HK-2 (cell line): ENCODE results near the gene SAYSD1.

ENCODE experiments used
- DNase-seq: peaks from one replicate; pipeline ENCODE4 v3.0.0-alpha.2; 2018; ENCODE audit not compliant: unreplicated experiment

Gene SAYSD1

GRCh38 chr6:39108041-39108839, 6.7 kb downstream of the SAYSD1 start:
- DNase-seq = no peak

- DNase-seq = no peak
These were observed 7.3 kb downstream of the SAYSD1 start for GRCh38 chr6:39107641-39108040.

GRCh38 chr6:39107034-39107433, 8.0 kb downstream of the SAYSD1 start:
- no peak for DNase-seq

GRCh38 chr6:39104528-39104927, 10.5 kb downstream of the SAYSD1 start:
- DNase-seq = no peak

- DNase-seq = no peak
These were observed 12.2 kb downstream of the SAYSD1 start for GRCh38 chr6:39102821-39103136.

DNA sequence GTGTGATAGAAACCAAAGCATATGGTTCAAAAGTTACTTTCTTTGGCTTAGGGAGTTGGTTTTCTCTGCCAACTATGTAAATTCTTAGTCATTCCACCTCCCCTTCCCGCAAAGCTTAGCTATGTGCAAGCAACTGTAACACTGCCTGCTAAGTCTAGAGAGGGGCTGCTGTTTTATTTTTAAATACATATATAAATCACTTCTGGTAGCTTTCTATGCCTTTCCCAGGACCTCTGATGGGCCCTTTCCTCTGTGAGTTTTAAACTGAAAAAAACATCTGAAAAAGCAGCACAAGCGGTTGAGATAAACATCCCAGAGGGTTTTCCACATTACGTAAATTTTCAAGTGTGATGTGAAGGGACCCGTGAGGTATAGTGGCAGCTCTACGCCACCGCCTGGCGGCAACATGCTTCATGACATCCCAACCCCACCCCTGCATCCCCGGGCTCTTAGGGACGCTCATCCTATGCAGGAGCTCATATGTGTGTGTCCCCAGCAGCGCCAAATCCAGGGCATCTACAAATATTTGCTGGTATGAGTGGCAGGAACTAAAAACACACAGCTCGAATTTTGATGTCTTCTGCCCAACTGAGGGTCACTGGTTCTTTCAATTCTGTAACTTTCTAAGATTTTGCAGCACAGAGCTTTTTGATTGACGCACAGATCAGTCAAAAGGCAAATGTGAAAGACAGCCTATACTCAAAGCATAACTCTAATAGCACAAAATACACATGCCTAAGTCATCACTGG, 12.7 kb downstream of the SAYSD1 start:
- no peak for DNase-seq

GRCh38 chr6:39100358-39100757, 14.6 kb downstream of the SAYSD1 start:
- no peak for DNase-seq

DNA sequence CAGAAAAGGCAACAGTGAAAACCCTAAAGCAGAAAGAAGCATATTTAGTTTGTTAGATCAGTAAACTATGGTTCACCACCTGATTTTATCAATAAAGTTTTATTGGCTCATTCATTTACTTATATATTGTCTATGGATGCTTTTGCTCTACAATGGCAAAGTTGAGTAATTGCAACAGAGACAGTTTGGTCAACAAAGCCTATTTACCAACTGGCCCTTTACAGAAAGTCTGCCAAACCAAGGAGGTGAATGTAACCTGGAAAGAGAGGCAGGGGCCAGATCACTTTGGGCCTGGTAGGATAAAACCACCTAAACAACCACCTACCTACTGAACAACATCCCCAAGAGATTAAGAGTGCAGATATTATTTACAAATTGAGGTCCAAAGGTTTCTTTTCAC, 19.4 kb downstream of the SAYSD1 start:
- no peak for DNase-seq

GRCh38 chr6:39093149-39093708, 21.8 kb downstream of the SAYSD1 start:
- DNase-seq = no peak

DNA sequence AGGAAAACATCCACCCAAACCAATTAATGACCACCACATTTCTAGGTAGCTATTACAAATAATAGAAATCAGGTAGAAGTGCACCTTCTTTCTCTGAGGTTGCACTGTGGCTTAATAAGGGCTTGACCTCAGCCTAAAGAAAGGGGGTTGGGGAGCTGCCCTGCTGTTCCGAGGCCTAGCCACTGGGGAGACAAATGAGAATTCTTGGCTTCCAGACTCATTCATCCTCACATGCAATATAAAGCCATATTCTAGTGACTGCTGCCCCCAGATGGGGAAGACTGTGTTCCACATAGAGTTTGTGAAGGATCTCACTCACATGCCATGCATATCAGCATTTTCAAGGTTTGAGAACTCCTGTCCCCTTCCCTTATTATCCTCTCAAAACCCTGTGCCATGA, 22.9 kb downstream of the SAYSD1 start:
- no peak for DNase-seq

DNA sequence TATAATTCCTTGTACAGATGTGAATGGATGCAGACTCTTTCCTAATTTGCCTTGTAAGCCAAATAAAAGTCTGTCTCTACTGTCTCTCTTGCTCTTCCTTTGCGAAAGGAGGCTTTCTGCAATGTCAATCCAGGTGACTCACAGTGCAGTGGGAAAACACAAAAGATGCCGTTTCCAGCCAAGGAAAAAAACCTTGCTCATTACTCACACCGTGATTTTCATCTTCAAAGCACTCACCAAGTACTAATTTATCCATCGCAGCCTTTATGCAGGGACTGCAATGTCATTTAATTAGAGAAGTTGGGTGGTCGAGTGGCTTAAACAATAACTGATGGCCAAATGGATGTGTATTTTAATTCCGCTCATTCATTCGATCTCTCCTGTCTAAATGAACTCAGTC, 23.8 kb downstream of the SAYSD1 start:
- DNase-seq = no peak

DNA sequence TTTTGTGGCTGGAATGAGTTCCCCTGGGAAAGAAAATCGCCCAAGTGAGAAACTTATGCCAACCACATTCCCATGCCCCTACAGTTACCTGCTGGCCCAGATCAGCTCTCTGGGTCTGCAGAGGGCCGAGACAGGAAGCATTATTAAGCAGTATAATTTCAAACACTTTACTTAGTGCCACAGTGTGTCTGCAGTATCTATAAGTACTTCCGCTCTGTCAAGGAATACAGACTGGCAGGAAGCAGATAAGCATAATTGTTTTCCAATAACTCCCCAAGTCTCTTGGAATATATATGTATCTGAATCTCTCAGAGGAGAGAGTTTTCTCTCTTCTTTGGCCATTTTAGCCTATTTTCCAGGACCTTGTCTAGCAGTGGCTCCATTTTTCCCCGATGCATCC, 24.9 kb downstream of the SAYSD1 start:
- no peak for DNase-seq

- DNase-seq = peak; percentile 12
These were observed 26.7 kb downstream of the SAYSD1 start for GRCh38 chr6:39088331-39088730.

GRCh38 chr6:39087197-39087596, 27.8 kb downstream of the SAYSD1 start:
- no peak for DNase-seq

DNA sequence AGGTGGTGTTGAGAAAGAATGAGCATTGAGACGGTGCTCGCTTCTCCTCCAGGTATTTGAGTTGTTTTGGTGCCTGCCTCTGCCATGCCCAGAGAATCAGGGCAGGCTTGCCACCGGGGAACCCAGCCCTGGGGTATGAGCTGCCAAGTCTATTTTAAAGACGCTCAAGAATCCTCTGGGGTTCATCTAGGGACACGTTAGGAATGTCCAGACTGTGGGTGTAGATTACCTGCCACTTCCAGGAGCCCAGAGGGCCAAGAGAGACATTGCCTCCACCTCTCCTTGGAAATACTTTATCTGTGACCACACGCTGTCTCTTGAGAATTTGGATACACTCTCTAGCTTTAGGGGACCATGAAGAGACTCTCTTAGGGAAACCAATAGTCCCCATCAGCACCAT, 28.3 kb downstream of the SAYSD1 start:
- DNase-seq = no peak

DNA sequence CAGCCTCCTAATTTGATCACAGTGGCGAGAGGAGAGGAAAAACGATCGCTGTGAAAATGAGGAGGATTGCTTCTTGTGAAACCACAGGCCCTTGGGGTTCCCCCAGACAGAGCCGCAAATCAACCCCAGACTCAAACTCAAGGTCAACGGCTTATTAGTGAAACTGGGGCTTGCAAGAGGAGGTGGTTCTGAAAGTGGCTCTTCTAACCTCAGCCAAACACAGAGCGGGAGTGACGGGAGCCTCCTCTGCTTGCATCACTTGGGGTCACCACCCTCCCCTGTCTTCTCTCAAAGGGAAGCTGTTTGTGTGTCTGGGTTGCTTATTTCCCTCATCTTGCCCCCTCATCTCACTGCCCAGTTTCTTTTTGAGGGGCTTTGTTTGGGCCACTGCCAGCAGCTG, 28.7 kb downstream of the SAYSD1 start:
- DNase-seq = no peak

GRCh38 chr6:39085129-39085797, 29.7 kb downstream of the SAYSD1 start:
- DNase-seq = no peak

DNA sequence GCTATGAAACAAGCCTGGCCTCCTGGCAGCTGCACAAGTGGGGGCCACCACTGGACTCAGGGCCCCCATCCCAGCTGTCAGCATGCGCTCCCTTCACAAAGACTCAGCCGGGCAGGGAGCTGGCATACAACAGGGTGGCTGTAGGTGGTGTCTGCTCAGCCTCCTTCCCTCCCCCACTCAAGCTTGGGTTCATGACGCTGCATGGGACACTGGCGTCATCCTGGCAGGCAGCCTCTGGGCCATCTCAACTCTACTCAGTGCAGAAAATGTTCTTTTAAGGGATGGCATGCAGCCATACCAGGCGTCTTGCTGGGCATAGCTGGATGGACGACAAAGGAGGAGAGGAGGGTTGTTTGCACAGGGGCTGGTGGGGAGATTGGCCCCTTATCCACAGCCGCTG, 30.5 kb downstream of the SAYSD1 start:
- DNase-seq = no peak

- no peak for DNase-seq
These were observed 31.8 kb downstream of the SAYSD1 start for GRCh38 chr6:39083231-39083634.

- no peak for DNase-seq
These were observed 32.7 kb downstream of the SAYSD1 start for GRCh38 chr6:39082310-39082709.

DNA sequence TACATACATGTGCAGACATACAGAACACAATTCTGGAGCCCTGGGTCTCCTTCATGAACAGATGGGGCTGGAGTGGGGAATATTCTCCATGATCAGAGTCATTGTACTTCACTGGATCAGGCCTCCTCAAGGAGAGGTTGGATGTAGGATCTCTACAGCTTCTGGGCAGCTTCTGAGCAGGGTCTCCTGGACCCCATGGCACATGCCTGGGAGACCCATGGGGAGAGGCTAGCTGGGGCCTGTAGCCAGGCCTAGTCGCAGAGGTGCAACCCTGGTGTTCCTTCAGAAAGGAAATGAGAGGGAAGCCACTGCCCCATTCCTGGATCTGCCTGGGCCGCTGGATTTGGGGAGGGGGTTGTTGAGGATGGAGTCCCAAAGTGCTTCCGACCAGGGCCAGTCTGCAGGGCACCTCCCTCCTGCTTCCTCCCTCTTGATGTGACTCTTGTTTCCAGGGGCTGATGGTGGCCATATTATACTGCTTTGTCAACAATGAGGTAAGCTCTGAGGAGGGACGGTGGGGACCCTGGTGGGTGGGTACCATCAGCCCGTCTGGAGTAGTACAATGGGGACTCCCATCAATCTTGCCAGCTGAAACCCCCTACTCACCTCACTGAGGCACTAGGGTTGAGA, 34.6 kb downstream of the SAYSD1 start:
- DNase-seq = no peak
